ENCODE data around the gene REC114. TPM values are rescaled to one million over a fixed set of nuclear protein-coding genes. Genes with fewer than 3 reads are reported as not detected.

REC114 gene
- total and polyA plus RNA-seq, 2 experiments from 2014 or later = 2.3 to 2.8 TPM

DNA sequence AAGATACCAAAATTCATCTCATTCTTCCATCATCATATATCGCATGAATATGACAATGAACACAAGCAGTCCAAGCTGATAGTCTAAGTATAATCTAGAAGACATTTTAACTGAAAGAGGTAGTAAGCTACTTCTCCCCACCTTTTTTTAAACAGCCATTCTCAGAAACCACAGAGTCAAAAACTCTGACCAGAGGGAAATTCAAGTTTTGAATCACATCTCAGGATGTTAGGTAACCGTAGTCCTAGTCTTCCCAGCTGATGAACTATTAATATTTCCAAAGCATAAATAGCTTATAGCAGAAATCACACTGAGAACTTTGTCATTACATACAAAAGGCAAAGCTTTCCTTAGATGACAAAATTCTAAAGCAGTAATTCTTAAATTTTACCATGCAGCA is 164.4 kb downstream of the REC114 start:
- no peaks in the 10 kb centered on the region for H3K27me3 ChIP-seq
- TF ChIP-seq, protein P1, sequence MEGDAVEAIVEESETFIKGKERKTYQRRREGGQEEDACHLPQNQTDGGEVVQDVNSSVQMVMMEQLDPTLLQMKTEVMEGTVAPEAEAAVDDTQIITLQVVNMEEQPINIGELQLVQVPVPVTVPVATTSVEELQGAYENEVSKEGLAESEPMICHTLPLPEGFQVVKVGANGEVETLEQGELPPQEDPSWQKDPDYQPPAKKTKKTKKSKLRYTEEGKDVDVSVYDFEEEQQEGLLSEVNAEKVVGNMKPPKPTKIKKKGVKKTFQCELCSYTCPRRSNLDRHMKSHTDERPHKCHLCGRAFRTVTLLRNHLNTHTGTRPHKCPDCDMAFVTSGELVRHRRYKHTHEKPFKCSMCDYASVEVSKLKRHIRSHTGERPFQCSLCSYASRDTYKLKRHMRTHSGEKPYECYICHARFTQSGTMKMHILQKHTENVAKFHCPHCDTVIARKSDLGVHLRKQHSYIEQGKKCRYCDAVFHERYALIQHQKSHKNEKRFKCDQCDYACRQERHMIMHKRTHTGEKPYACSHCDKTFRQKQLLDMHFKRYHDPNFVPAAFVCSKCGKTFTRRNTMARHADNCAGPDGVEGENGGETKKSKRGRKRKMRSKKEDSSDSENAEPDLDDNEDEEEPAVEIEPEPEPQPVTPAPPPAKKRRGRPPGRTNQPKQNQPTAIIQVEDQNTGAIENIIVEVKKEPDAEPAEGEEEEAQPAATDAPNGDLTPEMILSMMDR (IDR thresholded peaks at IDR 0.05; ENCODE audit: low read depth, low read length) = no peak
- H3K27ac ChIP-seq = peak overlapping the region; percentile 38
- H3K9me3 ChIP-seq (ENCODE audit: low read depth) = no peaks in the 10 kb centered on the region
- no peaks in the 10 kb centered on the region for H3K36me3 ChIP-seq
- H3K4me3 ChIP-seq = no peak overlapping the region
- peaks cover 20% of the 10 kb centered on the region for H3K4me1 ChIP-seq (ENCODE audit: low read depth)
- no peak for DNase-seq (ENCODE audit: low read depth in 1 of 2, low spot score in 1 of 2)

DNA sequence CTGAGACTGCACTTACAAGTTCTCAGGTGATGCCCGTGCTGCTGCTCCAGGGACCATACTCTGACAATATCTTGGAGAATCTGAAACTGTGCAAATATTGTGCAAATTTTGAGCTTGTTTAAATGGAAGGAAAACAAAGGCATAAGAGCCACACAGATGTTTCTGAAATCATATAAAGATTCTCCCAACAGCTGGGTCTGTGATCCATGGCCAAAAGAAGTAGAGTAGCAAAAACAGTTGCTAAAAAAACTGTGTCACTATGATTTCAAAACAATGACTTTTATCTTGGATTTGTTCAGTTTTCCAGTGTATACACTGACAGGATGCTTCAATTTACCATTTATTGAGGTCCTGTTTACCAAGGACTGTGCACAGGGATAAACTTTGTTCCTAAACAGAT is 164.9 kb downstream of the REC114 start:
- Histone ChIP-seq H3K4me1 (ENCODE audit: low read depth) (peaks cover 16% of the 10 kb centered on the region), H3K9me3 (ENCODE audit: low read depth) (no peaks in the 10 kb centered on the region), H3K36me3 (no peaks in the 10 kb centered on the region), H3K27me3 (no peaks in the 10 kb centered on the region), H3K27ac (peak overlapping the region; percentile 38), H3K4me3 (no peak overlapping the region)
- no peak for DNase-seq (ENCODE audit: low read depth in 1 of 2, low spot score in 1 of 2)
- TF ChIP-seq, protein P1 (IDR thresholded peaks at IDR 0.05; ENCODE audit: low read depth, low read length) = no peak

DNA sequence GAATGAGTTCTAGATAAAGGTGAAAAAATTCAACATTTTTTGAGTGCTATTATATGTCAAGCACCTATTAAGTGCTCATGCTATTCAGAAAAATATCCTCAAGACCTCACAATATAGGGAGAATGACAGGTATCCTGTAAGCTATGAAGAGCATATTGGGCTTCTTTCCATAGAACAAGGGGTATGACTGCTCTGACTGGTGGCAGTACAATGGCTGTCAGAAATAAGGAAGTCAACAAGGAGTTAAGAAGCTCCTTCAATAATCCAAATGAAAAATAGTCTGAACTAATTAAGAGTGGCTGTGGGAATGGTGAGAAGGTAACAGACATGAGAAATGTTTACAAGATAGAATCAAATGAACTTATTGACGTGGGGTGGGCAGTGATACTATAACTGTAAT is 165.5 kb downstream of the REC114 start:
- TF ChIP-seq, protein P1 (IDR thresholded peaks at IDR 0.05; ENCODE audit: low read depth, low read length) = no peak
- Histone ChIP-seq H3K4me1 (ENCODE audit: low read depth) (peaks cover 9% of the 10 kb centered on the region), H3K4me3 (no peak overlapping the region), H3K9me3 (ENCODE audit: low read depth) (no peaks in the 10 kb centered on the region), H3K36me3 (no peaks in the 10 kb centered on the region), H3K27ac (no peak overlapping the region), H3K27me3 (no peaks in the 10 kb centered on the region)
- no peak for DNase-seq (ENCODE audit: low read depth in 1 of 2, low spot score in 1 of 2)

DNA sequence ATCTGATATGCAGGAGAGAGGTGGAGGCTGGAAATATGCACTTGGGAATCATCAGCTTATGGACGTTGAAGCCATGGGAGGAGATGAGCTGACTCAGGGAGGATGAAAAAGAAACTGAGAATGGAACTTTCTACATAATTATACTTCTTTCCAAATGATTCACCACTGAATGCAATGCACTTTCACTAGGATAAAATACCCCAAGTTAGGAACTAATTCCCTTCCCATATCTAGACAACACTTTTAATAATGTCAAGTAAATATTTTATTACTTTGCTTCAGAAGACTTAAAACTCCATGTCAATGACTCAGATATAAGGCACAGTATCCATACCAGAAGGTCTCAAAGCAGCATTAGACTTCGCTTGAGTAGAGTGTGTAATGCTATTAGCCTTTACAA is 166.0 kb downstream of the REC114 start:
- no peak overlapping the region for H3K4me3 ChIP-seq
- H3K36me3 ChIP-seq = no peaks in the 10 kb centered on the region
- no peaks in the 10 kb centered on the region for H3K9me3 ChIP-seq (ENCODE audit: low read depth)
- TF ChIP-seq, protein P1 (IDR thresholded peaks at IDR 0.05; ENCODE audit: low read depth, low read length) = no peak
- H3K27ac ChIP-seq = peak overlapping the region; percentile 21
- peaks cover 5% of the 10 kb centered on the region for H3K4me1 ChIP-seq (ENCODE audit: low read depth)
- peak in 1 of 2 donors; percentile 26 for DNase-seq (ENCODE audit: low read depth in 1 of 2, low spot score in 1 of 2)
- no peaks in the 10 kb centered on the region for H3K27me3 ChIP-seq

Other genes with a start within 250 kb of the REC114 start
- gene HCN4, start 74.2 kb upstream of the REC114 start, total RNA-seq = 93.1 and 159 TPM in 2 replicates
- 59.2 and 102 TPM in 2 replicates for gene HCN4, start 74.2 kb upstream of the REC114 start, polyA plus RNA-seq
- 243 and 360 TPM in 2 replicates for gene NPTN, start 190.2 kb downstream of the REC114 start, total RNA-seq
- gene NPTN, start 190.2 kb downstream of the REC114 start, polyA plus RNA-seq = 256 and 375 TPM in 2 replicates
- 119 and 172 TPM in 2 replicates for gene CD276, start 241.2 kb downstream of the REC114 start, total RNA-seq
- 127 and 146 TPM in 2 replicates for gene CD276, start 241.2 kb downstream of the REC114 start, polyA plus RNA-seq

Data from cardiac muscle cell (in vitro differentiated cells and primary cell).